ENCODE results near the gene RFX2.

GRCh38 chr19:5963855-5964254, 146.4 kb downstream of the RFX2 start:
- TF ChIP-seq JUN (CRISPR knock-in tag; IDR thresholded peaks at IDR 0.05) (no peak), CTCF (IDR thresholded peaks at IDR 0.05) (no peak), AFF4 (CRISPR knock-in tag; IDR thresholded peaks at IDR 0.05; ENCODE audit: borderline replicate concordance) (no peak), ZNF423 (CRISPR knock-in tag; IDR thresholded peaks at IDR 0.05) (no peak), EMX1 (CRISPR knock-in tag; IDR thresholded peaks at IDR 0.05) (no peak), SMAD3 (CRISPR knock-in tag; IDR thresholded peaks at IDR 0.05; ENCODE audit: borderline replicate concordance) (no peak), FOXJ3 (CRISPR knock-in tag; IDR thresholded peaks at IDR 0.05; ENCODE audit: borderline replicate concordance) (no peak), SP1 (CRISPR knock-in tag; conservative IDR thresholded peaks at IDR 0.05) (no peak), MAX (CRISPR knock-in tag; IDR thresholded peaks at IDR 0.05) (no peak)

Measured in WTC11 (cell line).